Measurements from ENCODE around the gene GMDS. TPM values are rescaled to one million over a fixed set of nuclear protein-coding genes. Genes with fewer than 3 reads are reported as not detected.

GMDS gene
- total RNA-seq, 1 experiment from 2014 or later = 5.4 TPM

DNA sequence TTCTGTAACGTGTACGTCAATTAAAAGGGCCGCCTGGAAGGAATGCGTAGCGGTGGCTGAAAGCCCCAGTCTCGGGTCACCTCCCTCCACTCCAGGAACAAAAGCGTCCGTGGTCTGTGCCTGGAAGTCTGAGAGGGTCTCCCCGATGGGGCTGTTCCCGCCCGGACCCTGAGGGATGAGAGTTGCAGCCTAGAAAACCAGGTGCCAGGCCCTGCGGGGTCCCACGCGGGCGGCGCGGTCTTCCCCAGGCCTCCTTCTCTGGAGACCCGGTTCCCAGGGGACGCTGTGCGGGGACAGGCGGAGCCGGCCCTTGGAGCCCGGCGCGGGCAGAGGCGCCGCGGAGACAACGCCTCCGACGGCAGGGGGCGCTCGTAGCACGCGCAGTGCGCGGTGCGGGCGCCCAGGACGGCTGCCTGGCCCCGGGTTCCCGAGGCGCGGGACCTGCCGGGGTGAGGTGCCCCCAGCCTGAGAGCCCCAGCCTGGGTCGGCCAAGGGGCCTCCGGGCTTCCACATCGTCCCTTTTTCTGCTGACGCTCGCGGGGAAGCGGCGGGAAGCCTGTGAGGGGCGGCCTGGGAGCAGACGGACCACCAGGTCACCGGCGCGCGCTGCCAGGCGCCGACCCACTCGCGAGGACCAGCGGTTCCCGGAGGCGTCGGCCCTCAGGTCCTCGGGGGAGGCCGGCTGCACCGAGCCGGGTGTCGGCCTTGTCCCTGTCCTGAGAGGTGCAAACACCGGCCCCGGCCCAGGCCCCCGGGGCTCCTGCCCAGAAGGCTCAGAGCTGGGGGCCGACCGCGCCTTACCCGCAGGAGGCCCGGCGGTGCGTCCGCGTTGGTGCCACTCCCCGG lies 641.0 kb downstream of the GMDS start:
- no peak for DNase-seq (ENCODE audit: low spot score)

- DNase-seq (ENCODE audit: low spot score) = no peak
Measured at GRCh38 chr6:1603708-1604107, 641.7 kb downstream of the GMDS start.

DNA sequence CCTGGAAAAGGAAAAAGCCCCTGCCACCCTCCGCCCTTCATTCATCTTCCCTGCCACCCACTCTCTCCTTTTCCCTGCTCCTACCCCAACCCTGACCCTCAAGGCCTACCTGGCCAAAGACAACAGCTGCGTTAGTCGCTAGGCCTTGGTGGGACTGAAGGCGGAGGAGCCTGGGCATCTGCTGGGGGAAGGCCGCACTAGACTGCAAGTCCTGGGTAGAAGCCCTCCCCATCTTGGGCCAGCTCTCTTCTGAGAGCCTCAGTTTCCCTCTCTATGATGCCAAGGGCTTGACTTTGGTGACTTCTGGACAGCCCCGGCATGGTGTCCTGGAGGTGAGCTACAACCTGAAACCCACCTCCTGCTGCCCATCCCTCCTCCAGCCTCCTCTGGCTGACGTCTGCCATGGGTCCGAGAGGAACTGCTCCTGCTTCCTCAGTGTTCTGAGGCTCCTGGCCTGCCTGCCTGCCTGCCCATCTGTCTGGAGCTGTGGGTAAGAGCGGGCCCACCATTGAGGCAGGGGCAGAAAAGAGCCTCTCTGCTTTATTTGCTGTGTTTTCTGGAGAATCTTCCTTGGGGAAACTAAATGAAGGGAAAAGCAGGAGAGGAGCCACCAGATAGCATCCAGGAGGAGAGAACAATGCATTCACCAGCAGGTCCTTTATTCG lies 643.2 kb downstream of the GMDS start:
- DNase-seq (ENCODE audit: low spot score) = no peak

- no peak for DNase-seq (ENCODE audit: low spot score)
Measured at GRCh38 chr6:1601158-1602048, 644.0 kb downstream of the GMDS start.

DNA sequence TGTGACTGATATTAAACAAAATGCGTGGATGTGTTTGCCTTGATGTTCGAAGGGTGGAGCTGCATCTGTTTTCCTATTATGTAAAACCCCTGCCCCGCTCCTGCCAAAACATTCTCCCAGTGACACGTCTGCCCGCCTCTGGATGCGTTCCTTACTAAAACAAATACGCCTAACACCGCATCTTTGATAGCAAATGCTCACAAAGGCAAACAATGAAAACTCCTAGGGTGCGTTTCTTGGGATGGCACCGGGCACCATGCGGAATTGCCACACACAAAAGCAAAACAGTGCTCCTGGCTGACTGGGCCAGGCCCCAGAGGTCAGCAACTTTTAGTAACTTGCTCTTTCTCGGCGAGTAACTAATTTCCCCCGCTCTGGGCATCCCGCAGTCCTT lies 644.6 kb downstream of the GMDS start:
- no peak for DNase-seq (ENCODE audit: low spot score)

DNA sequence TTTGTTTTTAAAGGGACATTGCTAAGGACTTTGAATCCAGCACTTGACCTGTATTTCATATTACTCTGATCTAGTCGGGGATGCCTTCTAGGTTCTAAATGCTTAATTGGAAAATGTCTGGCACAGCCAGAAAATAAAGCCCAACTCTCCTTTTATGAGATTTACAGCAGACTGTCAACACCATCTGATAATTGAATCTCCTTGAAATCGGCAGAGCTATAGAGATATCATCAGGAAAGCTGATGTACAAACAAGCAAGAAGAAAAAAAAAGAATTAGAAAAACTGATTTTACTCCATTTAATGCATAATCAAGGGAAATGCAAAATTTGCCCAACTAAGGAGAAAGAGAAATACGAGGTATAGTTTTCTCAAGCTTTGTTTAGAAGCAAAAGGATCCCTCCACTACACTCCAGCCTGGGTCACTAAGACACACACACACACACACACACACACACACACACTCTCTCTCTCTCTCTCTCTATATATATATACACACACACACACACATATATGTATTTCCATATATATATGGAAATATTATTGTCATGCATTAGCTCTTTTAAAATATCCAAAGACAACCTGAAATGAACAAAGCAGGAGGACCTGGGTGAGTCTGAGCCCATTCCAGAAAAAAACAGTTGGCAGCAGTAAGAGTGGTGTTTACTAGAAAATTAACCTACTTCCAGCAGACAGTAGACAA lies 645.2 kb downstream of the GMDS start:
- DNase-seq (ENCODE audit: low spot score) = no peak

DNA sequence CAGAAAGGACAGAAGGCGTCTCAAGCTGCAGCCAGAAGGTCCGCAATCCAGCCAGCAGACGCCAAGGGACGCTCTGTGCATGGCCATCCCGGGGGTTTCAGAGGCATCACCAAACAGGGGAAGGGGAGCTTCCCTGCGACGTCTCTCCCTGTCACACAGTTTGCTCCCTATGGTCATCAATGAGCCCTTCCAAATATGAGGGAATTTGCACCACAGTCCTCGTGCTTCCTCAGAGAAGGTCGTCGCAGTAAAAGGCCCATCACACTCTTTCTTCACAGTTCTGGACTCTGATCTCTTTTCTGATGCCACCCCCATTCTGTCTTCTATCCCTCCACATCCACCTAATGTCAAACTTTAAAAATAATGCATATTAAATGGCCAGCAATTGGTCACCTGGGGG lies 645.9 kb downstream of the GMDS start:
- DNase-seq (ENCODE audit: low spot score) = no peak

DNA sequence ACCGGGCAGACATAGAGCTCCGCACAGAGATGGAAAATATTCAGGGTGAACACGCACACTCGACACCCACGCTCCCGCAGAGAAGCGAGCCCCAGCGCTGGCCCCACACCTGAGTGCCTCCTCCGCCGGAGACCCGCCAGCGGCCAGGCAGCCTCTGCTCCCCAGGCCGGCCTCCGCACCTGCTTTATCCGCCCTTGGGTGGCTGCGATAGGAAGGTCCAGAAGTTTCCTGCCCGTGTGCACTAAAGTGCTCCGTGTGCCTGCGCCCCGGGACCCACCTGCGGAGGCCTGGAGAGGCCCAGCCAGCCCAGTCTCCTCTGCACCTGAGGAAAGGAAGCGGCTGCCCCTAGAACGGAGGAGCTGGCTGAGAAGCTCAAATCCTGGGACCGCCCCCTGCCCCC lies 646.5 kb downstream of the GMDS start:
- DNase-seq (ENCODE audit: low spot score) = no peak

- DNase-seq (ENCODE audit: low spot score) = no peak
Measured at GRCh38 chr6:1598433-1598832, 647.0 kb downstream of the GMDS start.

DNA sequence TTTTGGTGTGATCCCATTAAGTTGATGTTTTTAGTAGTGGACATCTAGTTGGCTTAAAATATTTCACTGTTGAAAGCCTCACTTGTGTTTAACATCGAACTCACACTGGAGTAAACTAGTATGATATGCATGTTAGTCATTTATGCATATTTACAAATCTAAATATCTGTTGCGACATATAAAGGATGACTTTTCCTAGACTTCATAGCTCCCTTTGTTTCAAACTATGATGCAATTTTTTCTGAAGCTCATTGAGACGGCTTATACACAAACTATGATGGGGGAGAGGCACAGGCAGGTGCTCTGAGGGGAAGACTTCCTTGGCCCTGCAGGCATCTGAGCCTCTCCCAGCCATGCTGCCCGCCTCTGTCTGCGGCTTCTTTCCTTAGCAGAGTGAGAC lies 647.5 kb downstream of the GMDS start:
- no peak for DNase-seq (ENCODE audit: low spot score)

- DNase-seq (ENCODE audit: low spot score) = no peak
Measured at GRCh38 chr6:1597121-1597744, 648.2 kb downstream of the GMDS start.

DNA sequence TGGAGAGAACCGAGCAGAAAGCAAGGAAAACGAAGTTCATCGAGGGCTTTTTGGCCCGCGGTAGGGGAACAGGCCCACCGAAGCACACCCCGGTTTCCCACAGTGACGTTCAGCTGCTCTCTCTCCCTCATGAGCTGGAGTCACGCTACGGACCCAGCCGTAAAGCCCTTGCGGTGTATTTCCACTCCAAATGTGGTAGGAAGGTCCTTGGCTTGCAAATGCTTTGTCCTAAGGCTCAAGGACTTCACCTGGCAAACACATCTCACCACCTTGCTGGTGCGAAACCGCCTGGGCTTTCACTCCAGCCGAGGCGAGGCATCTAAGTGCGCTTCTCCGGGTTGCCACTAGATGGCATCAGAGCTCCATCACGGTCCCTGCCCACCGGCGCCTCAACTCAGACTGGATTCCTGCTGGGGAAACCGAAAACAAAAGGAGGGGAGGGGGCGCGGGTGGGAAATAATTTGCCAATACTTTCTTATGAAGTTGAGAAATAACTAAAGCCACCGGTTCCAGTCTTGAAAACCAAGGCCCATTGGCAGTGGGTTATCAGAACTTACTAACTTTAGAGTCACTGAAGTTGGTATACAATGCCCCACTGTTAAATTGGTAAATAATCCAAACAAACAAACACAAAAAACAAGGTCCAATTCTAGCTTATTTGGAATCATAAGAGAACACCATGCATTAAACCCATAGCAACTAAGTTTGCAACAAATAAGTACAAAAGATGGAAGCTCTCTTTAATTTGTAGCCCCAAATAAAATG lies 649.1 kb downstream of the GMDS start:
- DNase-seq (ENCODE audit: low spot score) = peak; percentile 52

- DNase-seq (ENCODE audit: low spot score) = no peak
Measured at GRCh38 chr6:1595271-1596087, 649.9 kb downstream of the GMDS start.

GRCh38 chr6:1594445-1595200 lies 650.8 kb downstream of the GMDS start:
- no peak for DNase-seq (ENCODE audit: low spot score)

- no peak for DNase-seq (ENCODE audit: low spot score)
Measured at GRCh38 chr6:1593958-1594314, 651.5 kb downstream of the GMDS start.

DNA sequence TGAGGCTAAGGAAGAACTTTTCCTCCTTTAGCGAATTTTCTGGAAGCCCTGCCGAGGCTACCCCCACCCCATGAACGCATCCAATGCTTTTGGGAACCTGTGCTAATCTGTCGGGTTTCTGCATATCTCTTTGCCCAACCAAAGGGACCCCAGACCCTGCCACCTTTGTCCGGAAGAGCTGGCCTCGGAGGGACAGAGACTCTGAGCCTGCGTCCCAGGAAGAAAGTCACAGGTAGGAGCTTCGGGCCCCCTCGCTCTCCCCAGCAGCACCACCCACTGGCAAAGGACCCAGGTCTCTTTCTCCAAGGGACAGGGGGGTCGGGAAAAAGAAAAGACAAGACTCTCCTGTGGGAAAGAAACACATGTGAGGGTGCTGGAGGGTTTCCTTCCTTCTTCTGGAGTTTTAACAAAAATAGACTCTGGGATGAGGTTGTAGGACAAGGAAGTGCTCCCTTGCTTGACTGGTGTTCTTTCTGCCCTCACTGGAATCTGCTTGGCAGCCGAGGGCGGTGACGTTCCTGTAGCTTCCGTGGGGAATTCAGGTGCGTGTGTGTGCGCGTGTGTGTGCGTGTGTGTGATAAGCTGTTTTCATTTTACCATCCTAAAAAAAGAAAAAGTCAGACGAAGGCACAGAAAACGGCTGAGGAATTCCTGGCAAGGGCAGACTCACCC lies 652.0 kb downstream of the GMDS start:
- DNase-seq (ENCODE audit: low spot score) = no peak

- no peak for DNase-seq (ENCODE audit: low spot score)
Measured at GRCh38 chr6:1592852-1593251, 652.6 kb downstream of the GMDS start.

DNA sequence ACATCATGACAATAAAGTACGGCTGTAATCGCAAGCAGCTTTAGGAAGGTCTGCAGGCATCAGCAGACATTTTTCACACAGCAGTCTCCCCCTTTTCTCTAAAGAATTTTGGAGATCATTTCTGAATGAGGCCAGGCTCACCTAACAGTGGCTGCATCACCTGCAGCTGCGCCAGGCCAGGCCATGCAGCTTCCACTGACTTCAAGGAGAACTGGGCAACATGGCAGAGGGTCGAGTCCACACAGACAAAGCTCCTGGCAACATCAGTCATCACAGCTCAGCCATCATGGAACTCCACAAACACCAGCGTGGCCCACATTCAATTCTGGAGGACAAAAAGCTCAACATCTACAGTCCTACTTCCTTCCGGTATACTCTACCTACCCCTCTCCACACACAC lies 653.5 kb downstream of the GMDS start:
- DNase-seq (ENCODE audit: low spot score) = no peak
